Left lung (tissue), 10 donors: ENCODE results near the gene IL22RA2. TPM values are rescaled to one million over a fixed set of nuclear protein-coding genes. Genes with fewer than 3 reads are reported as not detected.

ENCODE experiments used
- ATAC-seq: fragments of 200-7000 bp; cut with Tn5 transposase; one replicate; pipeline ENCODE4 v1.9.1; 2020; ENCODE audit warnings: moderate library complexity
- DNase-seq, 4 donors: peaks; one replicate each; pipeline ENCODE4 v3.0.0-alpha.2; 2013 to 2020
- H3K27ac ChIP-seq, 2 donors: fragments of 200-600 bp; sonication (generic) in 1 of 2; one replicate each; pipeline versions ENCODE4 v1.5.0 to v1.8.0; 2020 to 2021
- H3K27me3 ChIP-seq, 2 donors: fragments of 200-600 bp; sonication (generic) in 1 of 2; one replicate each; pipeline versions ENCODE4 v1.5.0 to v1.8.0; 2020 to 2021
- H3K36me3 ChIP-seq, 2 donors: fragments of 200-600 bp; sonication (generic) in 1 of 2; one replicate each; pipeline versions ENCODE4 v1.5.0 to v1.8.0; 2020 to 2021
- H3K4me1 ChIP-seq, 2 donors: fragments of 200-600 bp; one replicate each; pipeline ENCODE4 v1.8.0; 2021
- H3K4me3 ChIP-seq, 2 donors: fragments of 200-600 bp; sonication (generic) in 1 of 2; one replicate each; pipeline versions ENCODE4 v1.5.0 to v1.8.0; 2020 to 2021; ENCODE audit warnings: mild to moderate bottlenecking in 1 of 2
- H3K9me3 ChIP-seq, 2 donors: fragments of 200-600 bp; sonication (generic) in 1 of 2; one replicate each; pipeline versions ENCODE4 v1.5.0 to v1.8.0; 2020 to 2021
- CTCF ChIP-seq, 2 donors: fragments of 200-600 bp; sonication (generic) in 1 of 2; IDR thresholded peaks; one replicate each; pipeline versions ENCODE4 v1.5.0 to v1.8.0; 2021; ENCODE audit warnings: antibody characterized with exemption in 2 of 2
- intact Hi-C, 2 donors: fragments of 100-400 bp; cut with DNase I; formaldehyde crosslinking; loops; one replicate each; pipeline versions ENCODE4 v1.11.2 to v1.14.2; 2022
- polyA plus RNA-seq, 6 donors: library from polyadenylated mRNA; unstranded; fragments of 120-200 nt; gene quantifications; one replicate each; pipeline ENCODE4 v1.2.1, GENCODE V29; 2013; ENCODE audit not compliant: insufficient read length in 6 of 6
- total RNA-seq, 2 donors: library from RNA; stranded (reverse); fragmentation: NEBNext Ultra II Directional; extraction: Animal tissue kit (Norgen Biotek cat#: 25700); gene quantifications; one replicate each; pipeline ENCODE4 v1.2.1, GENCODE V29; 2021
- donor health status: DM: no; HTN: yes; CAD: no.
- donor health status: DM: no; HTN: no; CAD: no.

The IL22RA2 gene
- total and polyA plus RNA-seq, 8 donors: not detected

- Histone ChIP-seq H3K36me3 (no peaks in the 10 kb centered on the region), H3K27me3 (no peaks in the 10 kb centered on the region), H3K4me3 (no peak overlapping the region), H3K9me3 (no peaks in the 10 kb centered on the region), H3K4me1 (peaks cover 0 to 11% of the 10 kb centered on the region in 2 donors), H3K27ac (no peak overlapping the region)
- DNase-seq (peak in 2 of 4 donors; percentile 51 to 77), ATAC-seq (peak; percentile 88)
- peak; percentile 63 to 72 for TF ChIP-seq CTCF (IDR thresholded peaks at IDR 0.05)
- intact Hi-C loops: loop anchor here in 1 of 2 donors (10.0 kb wide), 2 partner anchors 220 to 550 kb away; no protein-coding TSS in a partner anchor
These were observed 78.9 kb downstream of the IL22RA2 start for GRCh38 chr6:137094411-137095008.

Other genes starting within 250 kb of the IL22RA2 start
- gene IL20RA, start 128.7 kb downstream of the IL22RA2 start, total RNA-seq: 1 to 10 TPM; 4.0 to 6.0 TPM
- 1 to 10 TPM; 1.7 to 3.2 (median 2.4) TPM for gene IL20RA, start 128.7 kb downstream of the IL22RA2 start, polyA plus RNA-seq
- gene IFNGR1, start 45.7 kb upstream of the IL22RA2 start, total RNA-seq: 100 to 1,000 TPM; 131 to 171 TPM
- 10 to 100 TPM; 70.9 to 78.6 (median 74.2) TPM for gene IFNGR1, start 45.7 kb upstream of the IL22RA2 start, polyA plus RNA-seq